Prostate gland (tissue), 2 donors: Measurements from ENCODE around the gene FBXL7.

ENCODE experiments used
- CTCF ChIP-seq, 4 experiments: fragments of 200-600 bp in 2 of 4; fragments of 450-650 bp in 2 of 4; sonication (generic) in 2 of 4; IDR thresholded peaks; 1 replicate in 3 of 4; 2 replicates in 1 of 4; pipeline ENCODE4 v1.5.1; 2016 to 2019; ENCODE audit warnings: antibody characterized with exemption in 4 of 4, mild to moderate bottlenecking in 2 of 4, moderate library complexity in 2 of 4
- POLR2A ChIP-seq: fragments of 450-650 bp; IDR thresholded peaks from one replicate; pipeline ENCODE4 v1.6.1; 2016; ENCODE audit warnings: antibody characterized with exemption, mild to moderate bottlenecking

DNA sequence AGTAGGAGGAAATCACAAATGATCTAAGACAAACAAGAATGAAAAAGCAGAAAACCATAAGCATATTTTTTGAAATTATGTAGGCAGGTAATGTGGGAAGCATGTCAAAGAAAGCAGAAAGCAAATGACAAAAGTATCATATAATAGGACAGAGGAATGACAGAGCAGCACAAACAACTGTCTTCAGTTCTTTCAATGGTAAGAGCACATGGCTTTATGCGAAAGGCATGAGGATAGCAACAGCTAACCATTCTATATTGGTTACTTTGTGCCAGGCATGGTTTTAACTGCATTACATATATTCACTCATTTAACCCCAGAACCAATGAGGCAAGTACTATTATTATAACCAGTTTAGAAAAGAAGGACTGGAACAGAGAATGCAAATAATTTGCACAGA lies 137.4 kb downstream of the FBXL7 start:
- TF ChIP-seq CTCF (IDR thresholded peaks at IDR 0.05) (no peak), POLR2A (no peak)
